Measurements from ENCODE around the gene ELP4. TPM values are rescaled to one million over a fixed set of nuclear protein-coding genes. Genes with fewer than 3 reads are reported as not detected.
"Not testable (repeated sequence)": the region's sequence is repeated elsewhere in the genome, so short reads cannot be mapped to it uniquely, and the experiment has no call there.

ELP4 gene
- total RNA-seq, 5 donors from 2014 or later (not counting 1 experiment from before 2014, with no cell fraction given) = 15.9 to 22.2 (median 17.2) TPM

DNA sequence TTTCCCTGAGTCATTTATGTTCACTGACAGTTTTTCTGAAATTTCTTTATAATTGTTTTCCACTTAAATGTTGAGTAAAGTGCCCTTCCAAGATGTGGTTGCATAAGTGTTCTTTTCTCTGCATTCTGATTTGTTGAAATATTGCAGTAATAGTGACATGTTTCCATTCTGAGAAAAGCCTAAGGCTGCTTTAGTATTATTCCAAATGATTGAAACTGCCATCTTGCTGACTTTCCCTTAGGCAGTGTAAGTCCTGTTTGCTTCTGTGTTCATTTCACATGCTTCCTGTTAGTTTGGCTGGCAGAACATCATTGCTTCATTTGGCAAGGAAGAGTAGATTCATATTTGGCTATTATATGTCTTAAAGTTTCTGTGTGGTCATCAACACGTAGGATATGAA is 146.5 kb downstream of the ELP4 start:
- Histone ChIP-seq H3K27me3 (replicated peaks in 1 of 2; ENCODE audit: control insufficient read depth in 2 of 2, extremely low read depth in 1 of 2, insufficient read depth in 2 of 2, low read length in 1 of 2) (no peaks in the 10 kb centered on the region), H3K27ac (ENCODE audit: low read length) (no peak overlapping the region), H3K9me3 (no peaks in the 10 kb centered on the region), H3K4me3 (ENCODE audit: control insufficient read depth in 1 of 2, extremely low read depth in 1 of 2, low read length in 1 of 2) (no peak overlapping the region), H3K4me1 (ENCODE audit: control insufficient read depth in 1 of 2, extremely low read depth in 1 of 2, insufficient read depth in 2 of 2, low read length in 2 of 2) (no peaks in the 10 kb centered on the region), H3K36me3 (ENCODE audit: control insufficient read depth in 2 of 2, extremely low read depth in 1 of 2, insufficient read depth in 1 of 2, low read length in 1 of 2) (no peaks in the 10 kb centered on the region)
- H3K36me3 Mint-ChIP-seq = peaks cover 22% of the 10 kb centered on the region
- no peak overlapping the region for H3K4me3 Mint-ChIP-seq
- DNase-seq (no peak), ATAC-seq (replicated peaks in 1 of 4) (no peak)
- H3K9me3 Mint-ChIP-seq = no peaks in the 10 kb centered on the region
- H3K27me3 Mint-ChIP-seq = no peaks in the 10 kb centered on the region
- H3K27ac Mint-ChIP-seq = no peak overlapping the region
- ChIA-PET CTCF (no interaction called here), POLR2A (interaction anchor here in 1 of 2 donors (0.9 kb wide), 1 partner anchor 21 kb away, joined by 3 read pairs; no protein-coding TSS in a partner anchor)
- H3K4me1 Mint-ChIP-seq = no peaks in the 10 kb centered on the region
- no CpG with 5 or more reads among the region's 1 CpG for WGBS (ENCODE audit: insufficient coverage)

DNA sequence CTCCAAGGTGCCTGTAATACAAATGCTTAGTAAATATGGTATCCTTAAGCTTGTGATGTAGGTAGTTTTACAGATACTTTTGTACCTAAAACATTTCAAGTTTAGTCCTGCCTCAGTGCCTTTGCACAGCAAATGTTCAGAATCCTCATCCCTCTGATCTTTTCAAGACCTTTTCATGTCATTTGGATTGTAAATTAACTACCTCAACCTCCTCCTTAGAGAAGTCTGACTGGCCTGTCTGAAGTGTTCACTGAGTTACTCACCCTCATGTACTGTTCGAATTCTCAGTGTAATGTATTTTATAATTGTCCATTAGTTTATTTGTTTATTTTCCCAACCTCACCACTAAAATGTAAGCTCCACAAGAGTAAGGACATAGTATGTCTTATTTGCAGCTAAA is 147.5 kb downstream of the ELP4 start:
- Histone ChIP-seq H3K27ac (ENCODE audit: low read length) (no peak overlapping the region), H3K4me3 (ENCODE audit: control insufficient read depth in 1 of 2, extremely low read depth in 1 of 2, low read length in 1 of 2) (no peak overlapping the region), H3K27me3 (replicated peaks in 1 of 2; ENCODE audit: control insufficient read depth in 2 of 2, extremely low read depth in 1 of 2, insufficient read depth in 2 of 2, low read length in 1 of 2) (no peaks in the 10 kb centered on the region), H3K9me3 (no peaks in the 10 kb centered on the region), H3K36me3 (ENCODE audit: control insufficient read depth in 2 of 2, extremely low read depth in 1 of 2, insufficient read depth in 1 of 2, low read length in 1 of 2) (no peaks in the 10 kb centered on the region), H3K4me1 (ENCODE audit: control insufficient read depth in 1 of 2, extremely low read depth in 1 of 2, insufficient read depth in 2 of 2, low read length in 2 of 2) (no peaks in the 10 kb centered on the region)
- Mint-ChIP-seq H3K4me1 (no peaks in the 10 kb centered on the region), H3K9me3 (no peaks in the 10 kb centered on the region), H3K36me3 (peaks cover 19% of the 10 kb centered on the region), H3K4me3 (no peak overlapping the region), H3K27me3 (no peaks in the 10 kb centered on the region), H3K27ac (no peak overlapping the region)
- no peak for ATAC-seq (replicated peaks in 1 of 4)
- POLR2A ChIA-PET = no interaction called here
- no CpG with 5 or more reads among the region's 1 CpG for WGBS (ENCODE audit: insufficient coverage)
- CTCF ChIA-PET = interaction anchor here in 1 of 2 donors (1.5 kb wide), 1 partner anchor 8 kb away, joined by 3 read pairs; no protein-coding TSS in a partner anchor
- no peak for DNase-seq

- POLR2A ChIA-PET = no interaction called here
- Histone ChIP-seq H3K36me3 (ENCODE audit: control insufficient read depth in 2 of 2, extremely low read depth in 1 of 2, insufficient read depth in 1 of 2, low read length in 1 of 2) (no peaks in the 10 kb centered on the region), H3K27me3 (replicated peaks in 1 of 2; ENCODE audit: control insufficient read depth in 2 of 2, extremely low read depth in 1 of 2, insufficient read depth in 2 of 2, low read length in 1 of 2) (no peaks in the 10 kb centered on the region), H3K27ac (ENCODE audit: low read length) (no peak overlapping the region), H3K4me3 (ENCODE audit: control insufficient read depth in 1 of 2, extremely low read depth in 1 of 2, low read length in 1 of 2) (no peak overlapping the region), H3K9me3 (no peaks in the 10 kb centered on the region), H3K4me1 (ENCODE audit: control insufficient read depth in 1 of 2, extremely low read depth in 1 of 2, insufficient read depth in 2 of 2, low read length in 2 of 2) (no peaks in the 10 kb centered on the region)
- WGBS (ENCODE audit: insufficient coverage) = no CpG with 5 or more reads among the region's 3 CpGs
- H3K4me3 Mint-ChIP-seq = no peak overlapping the region
- H3K4me1 Mint-ChIP-seq = no peaks in the 10 kb centered on the region
- H3K27ac Mint-ChIP-seq = no peak overlapping the region
- no peaks in the 10 kb centered on the region for H3K27me3 Mint-ChIP-seq
- peaks cover 6% of the 10 kb centered on the region for H3K36me3 Mint-ChIP-seq
- no peak for ATAC-seq (replicated peaks in 1 of 4)
- CTCF ChIA-PET = no interaction called here
- no peaks in the 10 kb centered on the region for H3K9me3 Mint-ChIP-seq
- DNase-seq = no peak
These were observed 154.6 kb downstream of the ELP4 start for GRCh38 chr11:31664129-31664528.

- no peak overlapping the region for H3K4me3 ChIP-seq (ENCODE audit: control insufficient read depth in 1 of 2, extremely low read depth in 1 of 2, low read length in 1 of 2)
- no peaks in the 10 kb centered on the region for H3K27me3 ChIP-seq (replicated peaks in 1 of 2; ENCODE audit: control insufficient read depth in 2 of 2, extremely low read depth in 1 of 2, insufficient read depth in 2 of 2, low read length in 1 of 2)
- Mint-ChIP-seq H3K27me3 (no peaks in the 10 kb centered on the region), H3K27ac (no peak overlapping the region), H3K4me3 (no peak overlapping the region), H3K4me1 (no peaks in the 10 kb centered on the region), H3K36me3 (peaks cover 14% of the 10 kb centered on the region), H3K9me3 (no peaks in the 10 kb centered on the region)
- 92% methylated on average over 2 of the region's 3 CpGs for WGBS (ENCODE audit: insufficient coverage)
- H3K9me3 ChIP-seq = no peaks in the 10 kb centered on the region
- POLR2A ChIA-PET = interaction anchor here in 1 of 2 donors (0.8 kb wide), 1 partner anchor 10 kb away, joined by 26 read pairs; no protein-coding TSS in a partner anchor
- no peaks in the 10 kb centered on the region for H3K36me3 ChIP-seq (ENCODE audit: control insufficient read depth in 2 of 2, extremely low read depth in 1 of 2, insufficient read depth in 1 of 2, low read length in 1 of 2)
- CTCF ChIA-PET = no interaction called here
- no peak overlapping the region for H3K27ac ChIP-seq (ENCODE audit: low read length)
- ATAC-seq (replicated peaks in 1 of 4) = no peak
- H3K4me1 ChIP-seq (ENCODE audit: control insufficient read depth in 1 of 2, extremely low read depth in 1 of 2, insufficient read depth in 2 of 2, low read length in 2 of 2) = no peaks in the 10 kb centered on the region
- DNase-seq = no peak
These were observed 155.4 kb downstream of the ELP4 start for GRCh38 chr11:31664954-31665353.

DNA sequence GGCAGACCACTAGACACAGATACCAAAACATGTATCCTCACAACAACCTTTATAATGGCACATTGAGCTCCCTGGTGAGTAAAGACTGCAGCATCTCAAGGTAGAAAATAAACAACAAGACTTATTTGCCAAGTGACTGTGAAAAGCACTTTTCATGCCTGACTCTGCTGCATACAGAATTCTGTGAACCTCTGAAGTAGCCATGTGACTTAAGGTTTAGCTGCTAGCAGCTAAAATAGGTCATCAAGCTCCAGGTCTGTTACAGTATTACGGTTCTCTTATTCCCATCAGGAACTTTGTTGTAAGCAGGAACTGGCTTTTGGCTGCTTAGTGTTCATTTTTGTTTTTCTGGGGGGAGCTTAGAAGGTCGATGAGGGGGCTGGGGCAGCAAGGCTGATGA is 162.1 kb downstream of the ELP4 start:
- POLR2A ChIA-PET = no interaction called here
- WGBS (ENCODE audit: insufficient coverage) = no CpG with 5 or more reads among the region's 2 CpGs
- H3K4me1 Mint-ChIP-seq = no peaks in the 10 kb centered on the region
- no peak overlapping the region for H3K27ac Mint-ChIP-seq
- ATAC-seq (replicated peaks in 1 of 4) = no peak
- H3K36me3 Mint-ChIP-seq = peaks cover 26% of the 10 kb centered on the region
- no peaks in the 10 kb centered on the region for H3K4me1 ChIP-seq (ENCODE audit: control insufficient read depth in 1 of 2, extremely low read depth in 1 of 2, insufficient read depth in 2 of 2, low read length in 2 of 2)
- no peaks in the 10 kb centered on the region for H3K36me3 ChIP-seq (ENCODE audit: control insufficient read depth in 2 of 2, extremely low read depth in 1 of 2, insufficient read depth in 1 of 2, low read length in 1 of 2)
- H3K9me3 Mint-ChIP-seq = no peaks in the 10 kb centered on the region
- no peak for DNase-seq
- no peaks in the 10 kb centered on the region for H3K27me3 ChIP-seq (replicated peaks in 1 of 2; ENCODE audit: control insufficient read depth in 2 of 2, extremely low read depth in 1 of 2, insufficient read depth in 2 of 2, low read length in 1 of 2)
- H3K27ac ChIP-seq (ENCODE audit: low read length) = no peak overlapping the region
- H3K9me3 ChIP-seq = no peaks in the 10 kb centered on the region
- CTCF ChIA-PET = no interaction called here
- no peaks in the 10 kb centered on the region for H3K27me3 Mint-ChIP-seq
- H3K4me3 ChIP-seq (ENCODE audit: control insufficient read depth in 1 of 2, extremely low read depth in 1 of 2, low read length in 1 of 2) = no peak overlapping the region
- H3K4me3 Mint-ChIP-seq = no peak overlapping the region

DNA sequence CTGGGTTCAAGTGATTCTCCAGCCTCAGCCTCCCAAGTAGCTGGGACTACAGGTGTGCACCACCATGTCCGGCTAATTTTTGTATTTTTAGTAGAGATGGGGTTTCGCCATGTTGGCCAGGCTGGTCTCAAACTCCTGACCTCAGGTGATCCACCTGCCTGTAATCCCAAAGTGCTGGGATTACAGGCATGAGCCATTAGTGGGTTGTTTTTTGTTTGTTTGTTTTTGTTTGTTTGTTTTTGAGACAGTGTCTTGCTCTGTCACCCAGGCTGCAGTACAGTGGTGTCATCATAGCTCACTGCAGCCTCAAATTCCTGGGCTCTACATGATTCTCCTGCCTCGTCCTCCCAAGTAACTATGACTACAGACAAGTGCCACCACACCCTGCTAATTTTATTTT is 163.5 kb downstream of the ELP4 start:
- H3K4me3 ChIP-seq (ENCODE audit: control insufficient read depth in 1 of 2, extremely low read depth in 1 of 2, low read length in 1 of 2); H3K27ac ChIP-seq (ENCODE audit: low read length); H3K36me3 ChIP-seq (ENCODE audit: control insufficient read depth in 2 of 2, extremely low read depth in 1 of 2, insufficient read depth in 1 of 2, low read length in 1 of 2); POLR2A ChIA-PET; H3K4me1 Mint-ChIP-seq; H3K27me3 ChIP-seq (replicated peaks in 1 of 2; ENCODE audit: control insufficient read depth in 2 of 2, extremely low read depth in 1 of 2, insufficient read depth in 2 of 2, low read length in 1 of 2); CTCF ChIA-PET; H3K27ac Mint-ChIP-seq; H3K27me3 Mint-ChIP-seq; H3K4me1 ChIP-seq (ENCODE audit: control insufficient read depth in 1 of 2, extremely low read depth in 1 of 2, insufficient read depth in 2 of 2, low read length in 2 of 2); H3K9me3 Mint-ChIP-seq; DNase-seq; H3K9me3 ChIP-seq; ATAC-seq (replicated peaks in 1 of 4); H3K4me3 Mint-ChIP-seq: not testable (repeated sequence)
- H3K36me3 Mint-ChIP-seq = peaks cover 33% of the 10 kb centered on the region
- WGBS (ENCODE audit: insufficient coverage) = 100% methylated on average over 1 of the region's 3 CpGs

Measured in T-cell (primary cell).